GM19397 (cell line): ENCODE measurements around the gene HAP1.

ENCODE experiments used
- ATAC-seq: cut with Tn5 transposase; IDR thresholded peaks from one replicate; pipeline ENCODE4 v1.9.1; 2021; ENCODE audit warnings: mild to moderate bottlenecking, moderate library complexity; ENCODE audit not compliant: unreplicated experiment

The HAP1 gene

GRCh38 chr17:41763327-41763726 is 28.9 kb upstream of the HAP1 start:
- no peak for ATAC-seq

GRCh38 chr17:41762841-41763240 is 28.4 kb upstream of the HAP1 start:
- ATAC-seq: no peak

GRCh38 chr17:41762391-41762790 is 27.9 kb upstream of the HAP1 start:
- ATAC-seq: no peak

GRCh38 chr17:41760878-41761277 is 26.4 kb upstream of the HAP1 start:
- ATAC-seq: no peak

GRCh38 chr17:41758601-41759000 is 24.2 kb upstream of the HAP1 start:
- ATAC-seq: no peak

- no peak for ATAC-seq
These were observed 19.6 kb upstream of the HAP1 start for GRCh38 chr17:41754066-41754465.

- ATAC-seq: no peak
These were observed 16.8 kb upstream of the HAP1 start for GRCh38 chr17:41751288-41751687.

GRCh38 chr17:41750862-41751261 is 16.4 kb upstream of the HAP1 start:
- ATAC-seq: no peak

GRCh38 chr17:41748275-41748674 is 13.8 kb upstream of the HAP1 start:
- no peak for ATAC-seq

- ATAC-seq: no peak
These were observed 7.3 kb upstream of the HAP1 start for GRCh38 chr17:41741709-41742108.

- no peak for ATAC-seq
These were observed 6.1 kb upstream of the HAP1 start for GRCh38 chr17:41740506-41740905.

- no peak for ATAC-seq
These were observed 5.4 kb upstream of the HAP1 start for GRCh38 chr17:41739661-41740352.

GRCh38 chr17:41738801-41739112 is 4.3 kb upstream of the HAP1 start:
- no peak for ATAC-seq

- no peak for ATAC-seq
These were observed 3.8 kb upstream of the HAP1 start for GRCh38 chr17:41738077-41738800.

- ATAC-seq: no peak
These were observed 3.2 kb upstream of the HAP1 start for GRCh38 chr17:41737680-41738023.

- no peak for ATAC-seq
These were observed 2.7 kb upstream of the HAP1 start for GRCh38 chr17:41736983-41737679.

GRCh38 chr17:41735744-41736143 is 1.3 kb upstream of the HAP1 start:
- ATAC-seq: no peak

GRCh38 chr17:41734949-41735313 is 488 bp upstream of the HAP1 start:
- no peak for ATAC-seq

- no peak for ATAC-seq
These were observed 900 bp downstream of the HAP1 start for GRCh38 chr17:41733348-41734138.

- no peak for ATAC-seq
These were observed 2.6 kb downstream of the HAP1 start for GRCh38 chr17:41731836-41732235.

- no peak for ATAC-seq
These were observed 4.0 kb downstream of the HAP1 start for GRCh38 chr17:41730479-41730878.

- ATAC-seq: no peak
These were observed 6.4 kb downstream of the HAP1 start for GRCh38 chr17:41728056-41728455.
